Hematopoietic multipotent progenitor cell treated with erythropoietin and hydrocortisone succinate and interleukin-3 and kit ligand, for 17 days (in vitro differentiated cells): ENCODE measurements around the gene KRTAP2-2.
"Not testable (repeated sequence)": the region's sequence is repeated elsewhere in the genome, so short reads cannot be mapped to it uniquely, and the experiment has no call there.

ENCODE experiments used
- DNase-seq: peaks from one replicate; pipeline ENCODE4 v3.0.0-alpha.2; 2015; ENCODE audit warnings: low spot score

The KRTAP2-2 gene

GRCh38 chr17:41064301-41064700, 9.3 kb upstream of the KRTAP2-2 start:
- no peak for DNase-seq

- no peak for DNase-seq
Observed at GRCh38 chr17:41063449-41063848, 8.4 kb upstream of the KRTAP2-2 start.

DNA sequence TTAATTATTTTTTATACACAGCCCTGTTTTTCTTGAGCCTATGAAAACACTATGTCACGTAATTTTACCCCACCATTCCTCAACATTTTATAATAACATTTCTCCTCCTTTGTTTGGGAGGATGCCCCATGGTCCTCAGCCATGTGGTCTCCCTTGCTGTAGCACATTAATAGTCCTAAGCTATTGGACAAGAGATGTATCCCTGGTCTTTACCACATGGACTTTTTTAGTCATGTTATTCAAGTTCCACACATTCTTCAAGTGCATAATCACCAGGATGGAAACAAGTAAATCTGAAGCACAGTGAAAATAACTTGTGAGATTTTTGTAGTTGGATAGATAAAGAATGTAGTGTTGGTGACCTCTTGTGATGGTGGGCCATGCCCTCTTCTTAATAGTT, 6.9 kb upstream of the KRTAP2-2 start:
- no peak for DNase-seq

- DNase-seq = no peak
Observed at GRCh38 chr17:41060052-41060604, 5.1 kb upstream of the KRTAP2-2 start, which contains the start of gene KRTAP2-3. KRTAP2-3 (minus strand) TSS chr17:41060114; CDS start chr17:41060050, 64 bp downstream.

- DNase-seq = not testable (repeated sequence)
Observed at GRCh38 chr17:41059276-41060051, 4.4 kb upstream of the KRTAP2-2 start.

DNA sequence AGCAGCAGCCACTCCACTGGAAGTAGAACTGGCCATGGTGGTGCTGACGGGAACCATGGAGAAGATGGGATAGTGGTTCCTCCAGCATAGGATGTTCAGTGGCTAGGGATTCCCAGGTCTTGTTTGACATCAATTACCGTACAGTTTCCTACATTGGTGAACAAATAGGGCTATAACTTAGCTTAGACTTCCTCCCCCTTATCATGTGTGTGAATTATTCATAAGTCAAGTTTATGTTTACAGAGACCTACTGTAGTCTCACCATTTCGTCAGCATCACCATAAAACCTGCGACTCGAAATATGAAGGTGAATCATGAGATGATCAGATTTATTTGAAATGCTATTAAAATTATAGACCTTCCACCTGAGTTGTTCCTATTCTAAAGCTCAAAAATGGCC, 3.7 kb upstream of the KRTAP2-2 start:
- no peak for DNase-seq

- DNase-seq = no peak
Observed at GRCh38 chr17:41057547-41057946, 2.5 kb upstream of the KRTAP2-2 start.

DNA sequence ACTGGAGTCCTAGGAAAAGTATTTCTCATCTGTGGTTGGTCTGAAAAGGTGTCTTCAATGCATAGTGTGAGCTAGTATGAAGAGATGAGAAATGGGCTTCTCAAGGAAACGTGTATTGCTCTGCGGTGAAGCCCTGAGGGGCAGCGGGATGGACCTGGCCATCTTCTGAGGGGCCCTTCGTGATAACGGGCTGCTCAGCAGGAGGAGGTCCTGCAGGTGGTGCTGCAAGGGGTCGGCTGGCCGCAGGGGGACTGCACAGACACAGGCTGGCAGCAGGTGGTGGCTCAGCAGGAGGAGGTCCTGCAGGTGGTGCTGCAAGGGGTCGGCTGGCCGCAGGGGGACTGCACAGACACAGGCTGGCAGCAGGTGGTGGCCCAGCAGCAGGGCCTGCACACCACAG, 474 bp downstream of the KRTAP2-2 start:
- not testable (repeated sequence) for DNase-seq

GRCh38 chr17:41054025-41054424, 1.0 kb downstream of the KRTAP2-2 start:
- no peak for DNase-seq

DNA sequence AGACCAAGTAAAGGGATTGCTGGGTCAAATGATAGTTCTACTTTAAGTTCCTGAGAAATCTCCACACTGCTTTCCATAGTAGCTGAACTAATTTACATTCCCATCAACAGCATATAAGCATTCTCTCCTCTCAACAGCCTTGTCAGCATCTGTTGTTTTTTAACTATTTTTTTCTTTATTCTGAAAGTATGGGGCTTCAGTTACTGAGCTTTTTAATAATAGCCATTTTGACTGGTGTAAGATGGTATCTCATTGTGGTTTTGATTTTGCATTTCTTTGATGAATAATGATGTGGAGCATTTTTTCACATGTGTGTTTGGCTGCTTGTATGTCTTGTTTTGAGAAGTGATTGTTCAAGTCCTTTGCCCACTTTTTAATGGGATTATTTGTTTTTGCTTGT, 2.5 kb downstream of the KRTAP2-2 start:
- no peak for DNase-seq

DNA sequence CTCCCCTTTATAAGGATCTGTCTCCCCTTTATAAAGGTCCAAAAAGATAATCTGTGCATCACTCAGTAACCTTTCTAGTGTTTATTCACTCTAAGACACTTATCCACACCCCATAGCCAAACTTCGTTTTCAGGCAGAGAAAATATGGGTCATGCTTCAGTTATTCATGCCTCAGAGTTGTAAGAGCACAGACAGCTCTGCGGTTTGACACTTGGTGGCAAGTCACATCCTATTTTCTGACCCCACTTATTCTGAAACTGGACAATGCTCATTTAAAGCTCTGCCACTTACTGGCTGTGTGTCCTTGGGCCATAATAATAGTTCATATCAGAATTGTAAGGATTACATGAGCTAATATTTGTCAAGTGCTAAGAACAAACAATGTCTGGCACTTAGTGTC, 5.9 kb downstream of the KRTAP2-2 start:
- DNase-seq = no peak

GRCh38 chr17:41048441-41048840, 6.6 kb downstream of the KRTAP2-2 start:
- no peak for DNase-seq

DNA sequence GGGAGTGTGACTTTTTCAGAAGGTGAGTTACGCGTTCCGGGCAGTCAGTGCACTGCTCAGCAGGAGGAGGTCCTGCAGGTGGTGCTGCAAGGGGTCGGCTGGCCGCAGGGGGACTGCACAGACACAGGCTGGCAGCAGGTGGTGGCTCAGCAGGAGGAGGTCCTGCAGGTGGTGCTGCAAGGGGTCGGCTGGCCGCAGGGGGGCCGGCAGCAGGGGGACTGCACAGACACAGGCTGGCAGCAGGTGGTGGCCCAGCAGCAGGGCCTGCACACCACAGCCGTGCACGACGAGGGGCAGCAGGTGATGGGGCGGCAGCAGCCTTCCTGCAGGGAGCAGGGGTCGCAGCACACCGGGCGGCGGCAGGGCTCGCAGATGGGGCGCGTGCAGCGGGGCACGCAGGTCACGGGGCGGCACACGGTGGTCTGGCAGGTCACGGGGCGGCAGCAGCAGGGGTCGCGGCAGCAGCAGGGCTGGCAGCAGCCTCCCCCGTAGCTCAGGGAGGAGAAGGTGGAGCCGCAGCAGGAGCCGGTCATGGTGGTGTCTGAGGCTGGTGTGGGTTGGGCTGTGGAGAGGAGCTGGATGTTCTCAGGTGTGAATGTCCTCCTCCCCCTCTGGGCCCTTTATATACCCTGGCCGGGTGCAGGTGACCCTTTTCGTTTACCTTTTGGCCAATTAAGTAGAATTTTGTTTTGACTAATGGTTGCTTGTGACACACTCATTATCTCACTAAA, 8.1 kb downstream of the KRTAP2-2 start, which contains the start of gene KRTAP2-1:
KRTAP2-1 (minus strand) TSS at position 582 of the 731 bp plus-strand sequence; CDS start at position 533, 49 bp downstream.
- DNase-seq = not testable (repeated sequence)

DNA sequence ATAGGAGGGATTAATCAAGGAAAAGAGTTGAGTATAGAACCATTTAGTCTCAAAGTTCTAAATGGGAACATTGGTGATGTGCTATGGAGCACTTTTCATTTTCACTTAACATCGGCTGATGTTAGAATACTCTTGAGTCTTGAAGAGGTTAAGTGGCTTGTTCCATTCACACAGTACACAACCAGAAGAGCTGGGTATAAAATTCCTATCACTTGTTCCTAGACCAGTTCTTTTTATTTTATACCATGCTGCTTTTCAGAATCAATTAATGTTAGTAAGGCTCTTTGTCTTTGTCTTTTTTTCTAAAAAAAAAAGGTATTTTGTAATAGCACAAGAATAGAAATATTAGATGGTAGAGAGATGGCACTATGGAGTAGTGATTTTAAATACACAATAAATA, 12.1 kb downstream of the KRTAP2-2 start:
- no peak for DNase-seq

DNA sequence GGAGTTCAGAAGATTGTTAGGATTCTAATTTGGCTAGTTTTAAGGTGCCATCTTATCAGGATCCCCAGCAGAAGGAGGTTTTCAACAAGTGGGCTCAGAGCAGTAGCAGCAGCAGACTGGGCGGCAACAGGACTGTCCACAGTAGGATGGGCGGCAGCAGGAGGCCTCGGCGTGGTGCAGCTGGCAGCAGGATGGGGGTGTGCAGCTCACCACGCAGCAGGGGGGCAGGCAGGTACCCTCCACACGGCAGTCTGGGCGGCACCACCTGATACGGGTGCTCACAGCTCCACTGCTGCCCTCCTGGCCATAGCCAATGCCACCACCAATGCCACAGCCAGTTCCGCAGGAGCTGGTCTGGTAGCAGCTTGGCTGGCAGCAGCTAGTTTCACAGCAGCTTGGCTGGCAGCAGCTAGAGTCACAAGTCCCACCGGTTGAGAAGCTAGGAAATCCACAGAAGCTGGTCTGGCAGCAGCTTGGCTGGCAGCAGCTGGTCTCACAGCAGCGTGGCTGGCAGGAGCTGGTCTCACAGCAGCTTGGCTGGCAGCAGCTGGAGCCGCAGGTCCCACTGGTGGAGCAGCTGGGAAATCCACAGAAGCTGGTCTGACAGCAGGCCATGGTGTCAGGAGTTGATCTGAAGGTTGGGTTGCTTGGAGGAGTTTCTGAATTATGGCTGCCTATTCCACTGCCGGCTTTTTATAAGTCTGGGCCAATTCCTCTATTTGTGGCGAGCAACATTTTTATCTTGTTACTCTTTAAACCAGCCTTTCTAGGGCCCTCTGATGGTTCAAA, 14.1 kb downstream of the KRTAP2-2 start, which contains the start of gene KRTAP1-1:
KRTAP1-1 (minus strand) TSS at position 668 of the 789 bp plus-strand sequence; CDS start at position 615, 53 bp downstream.
- DNase-seq = not testable (repeated sequence)

DNA sequence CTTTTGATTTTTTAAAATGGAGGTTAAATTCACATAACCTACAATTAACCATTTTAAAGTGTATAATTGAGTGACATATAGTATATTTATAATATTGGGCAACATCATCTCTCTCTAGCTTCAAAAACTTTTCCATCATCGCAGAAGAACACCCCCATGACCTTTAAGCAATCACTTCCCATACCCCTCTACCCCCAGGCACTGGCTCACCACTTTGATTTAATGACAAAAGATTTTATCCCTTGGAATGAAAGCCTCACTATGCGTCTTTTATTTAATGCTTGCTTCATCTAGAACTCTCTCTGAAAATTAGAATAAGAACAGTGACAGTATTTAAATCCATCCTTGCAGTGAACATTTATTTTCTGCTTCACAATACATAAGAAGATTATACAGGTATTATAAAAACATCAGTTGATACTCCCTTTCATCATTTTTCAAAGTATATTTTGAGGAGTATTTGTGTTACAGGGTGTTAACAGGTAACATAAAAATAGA, 17.1 kb downstream of the KRTAP2-2 start:
- no peak for DNase-seq

- not testable (repeated sequence) for DNase-seq
Observed at GRCh38 chr17:41034346-41034935, 20.6 kb downstream of the KRTAP2-2 start, which contains the start of gene KRTAP1-3. KRTAP1-3 (minus strand) TSS chr17:41034874; CDS start chr17:41034821, 53 bp downstream.

DNA sequence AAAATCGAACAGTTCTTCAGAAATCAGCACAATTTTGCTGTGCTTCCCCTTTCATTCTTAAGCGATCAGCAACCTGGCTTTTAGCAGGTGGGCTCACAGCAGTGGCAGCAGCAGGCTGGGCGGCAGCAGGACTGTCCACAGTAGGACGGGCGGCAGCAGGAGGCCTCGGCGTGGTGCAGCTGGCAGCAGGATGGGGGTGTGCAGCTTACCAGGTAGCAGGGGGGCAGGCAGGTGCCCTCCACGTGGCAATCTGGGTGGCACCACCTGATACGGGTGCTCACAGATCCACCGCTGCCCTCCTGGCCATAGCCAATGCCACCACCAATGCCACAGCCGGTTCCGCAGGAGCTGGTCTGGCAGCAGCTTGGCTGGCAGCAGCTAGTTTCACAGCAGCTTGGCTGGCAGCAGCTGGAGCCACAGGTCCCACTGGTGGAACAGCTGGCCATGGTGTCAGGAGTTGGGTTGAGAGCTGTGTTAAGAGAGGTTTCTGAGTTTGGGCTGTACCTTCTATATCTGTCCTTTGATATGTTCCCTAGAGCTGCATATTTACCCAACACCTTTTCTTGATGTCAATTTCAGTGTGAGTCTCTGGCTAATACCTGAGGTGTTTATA, 25.3 kb downstream of the KRTAP2-2 start, which contains the start of gene KRTAP1-4:
KRTAP1-4 (minus strand) TSS at position 563 of the 613 bp plus-strand sequence; CDS start at position 446, 117 bp downstream.
- DNase-seq = no peak

- no peak for DNase-seq
Observed at GRCh38 chr17:41026715-41027471, 28.1 kb downstream of the KRTAP2-2 start, which contains the start of gene KRTAP1-5. KRTAP1-5 (minus strand) TSS chr17:41027208; CDS start chr17:41027155, 53 bp downstream.

- no peak for DNase-seq
Observed at GRCh38 chr17:41024697-41025096, 30.3 kb downstream of the KRTAP2-2 start.
